GM06990 (cell line): ENCODE data around the gene KLHL42.

Experiments
- DNase-seq: peaks from one replicate; pipeline ENCODE4 v3.0.0-alpha.2; 2011; ENCODE audit not compliant: insufficient read length; ENCODE audit errors: extremely low read depth
- H3K27me3 ChIP-seq: replicated peaks from 2 replicates; pipeline ENCODE4 v1.6.0; 2011; ENCODE audit warnings: low read length; ENCODE audit not compliant: control insufficient read depth, insufficient read depth
- H3K36me3 ChIP-seq: 2 replicates; pipeline ENCODE4 v1.5.1; 2011; ENCODE audit warnings: low read length; ENCODE audit not compliant: control insufficient read depth, insufficient read depth
- H3K4me3 ChIP-seq: replicated peaks from 2 replicates; pipeline ENCODE4 v1.5.1; 2011; ENCODE audit warnings: low read depth, mild to moderate bottlenecking, control low read depth, low read length
- TF ChIP-seq, protein P1 (sequence below): IDR thresholded peaks from 2 replicates; pipeline ENCODE4 v1.5.1; 2011; ENCODE audit warnings: low read length, control low read depth, mild to moderate bottlenecking, inconsistent platforms; ENCODE audit not compliant: insufficient read depth, poor library complexity, severe bottlenecking

The KLHL42 gene

DNA sequence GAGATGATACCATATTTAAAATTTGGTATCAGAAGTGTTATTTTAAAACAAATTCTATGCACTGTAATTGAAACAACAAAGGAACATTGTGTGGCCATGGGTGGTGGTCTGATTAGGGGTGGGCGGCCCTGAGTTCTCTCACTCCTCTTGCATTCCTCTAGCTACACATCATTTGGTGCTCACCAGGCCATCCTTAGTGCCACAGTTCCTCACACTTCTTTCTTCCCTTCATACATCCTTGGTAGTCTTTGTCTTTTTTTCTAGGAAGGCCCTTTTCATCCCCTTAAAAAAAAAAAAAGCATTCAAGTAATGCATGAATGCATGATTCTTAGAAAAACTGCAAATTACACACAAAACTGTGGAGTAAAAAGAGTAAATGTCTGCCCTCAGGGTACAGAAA, 2.4 kb downstream of the KLHL42 start:
- Histone ChIP-seq H3K36me3 (no peaks in the 10 kb centered on the region; the same call in none of the 2 replicates), H3K27me3 (no peaks in the 10 kb centered on the region), H3K4me3 (no peak overlapping the region)
- DNase-seq: no peak
- TF ChIP-seq, protein P1, sequence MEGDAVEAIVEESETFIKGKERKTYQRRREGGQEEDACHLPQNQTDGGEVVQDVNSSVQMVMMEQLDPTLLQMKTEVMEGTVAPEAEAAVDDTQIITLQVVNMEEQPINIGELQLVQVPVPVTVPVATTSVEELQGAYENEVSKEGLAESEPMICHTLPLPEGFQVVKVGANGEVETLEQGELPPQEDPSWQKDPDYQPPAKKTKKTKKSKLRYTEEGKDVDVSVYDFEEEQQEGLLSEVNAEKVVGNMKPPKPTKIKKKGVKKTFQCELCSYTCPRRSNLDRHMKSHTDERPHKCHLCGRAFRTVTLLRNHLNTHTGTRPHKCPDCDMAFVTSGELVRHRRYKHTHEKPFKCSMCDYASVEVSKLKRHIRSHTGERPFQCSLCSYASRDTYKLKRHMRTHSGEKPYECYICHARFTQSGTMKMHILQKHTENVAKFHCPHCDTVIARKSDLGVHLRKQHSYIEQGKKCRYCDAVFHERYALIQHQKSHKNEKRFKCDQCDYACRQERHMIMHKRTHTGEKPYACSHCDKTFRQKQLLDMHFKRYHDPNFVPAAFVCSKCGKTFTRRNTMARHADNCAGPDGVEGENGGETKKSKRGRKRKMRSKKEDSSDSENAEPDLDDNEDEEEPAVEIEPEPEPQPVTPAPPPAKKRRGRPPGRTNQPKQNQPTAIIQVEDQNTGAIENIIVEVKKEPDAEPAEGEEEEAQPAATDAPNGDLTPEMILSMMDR: no peak

- no peaks in the 10 kb centered on the region; the same call in none of the 2 replicates for H3K36me3 ChIP-seq
- H3K27me3 ChIP-seq: no peaks in the 10 kb centered on the region
- TF ChIP-seq, protein P1: no peak
- no peak overlapping the region for H3K4me3 ChIP-seq
- DNase-seq: peak; percentile 18
These were observed 6.0 kb downstream of the KLHL42 start for GRCh38 chr12:27785882-27786570.

DNA sequence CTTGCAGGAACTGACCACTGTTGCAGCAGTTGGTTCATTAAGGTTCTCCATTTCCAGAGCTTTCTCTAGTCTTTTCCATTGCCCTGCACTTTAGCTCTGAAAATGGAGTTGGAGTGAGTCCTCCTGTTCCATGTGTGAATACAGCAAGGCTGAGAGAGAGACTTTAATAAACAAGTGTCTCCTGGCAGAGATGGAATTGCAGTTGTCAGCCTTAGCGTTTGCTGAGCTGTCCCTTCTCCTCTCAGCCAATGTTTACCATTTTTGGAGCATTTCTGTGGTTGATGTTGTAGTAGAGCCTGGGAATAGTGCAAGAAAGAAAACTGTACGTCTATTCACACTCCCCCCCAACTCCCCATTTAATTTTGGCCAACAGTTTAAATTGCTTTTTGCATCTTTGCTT, 7.5 kb downstream of the KLHL42 start:
- TF ChIP-seq, protein P1: no peak
- Histone ChIP-seq H3K27me3 (no peaks in the 10 kb centered on the region), H3K4me3 (no peak overlapping the region), H3K36me3 (no peaks in the 10 kb centered on the region; the same call in none of the 2 replicates)
- no peak for DNase-seq

GRCh38 chr12:27790179-27790578, 10.1 kb downstream of the KLHL42 start:
- Histone ChIP-seq H3K4me3 (no peak overlapping the region), H3K27me3 (no peaks in the 10 kb centered on the region), H3K36me3 (peaks cover 4% of the 10 kb centered on the region)
- no peak for DNase-seq
- TF ChIP-seq, protein P1: no peak

DNA sequence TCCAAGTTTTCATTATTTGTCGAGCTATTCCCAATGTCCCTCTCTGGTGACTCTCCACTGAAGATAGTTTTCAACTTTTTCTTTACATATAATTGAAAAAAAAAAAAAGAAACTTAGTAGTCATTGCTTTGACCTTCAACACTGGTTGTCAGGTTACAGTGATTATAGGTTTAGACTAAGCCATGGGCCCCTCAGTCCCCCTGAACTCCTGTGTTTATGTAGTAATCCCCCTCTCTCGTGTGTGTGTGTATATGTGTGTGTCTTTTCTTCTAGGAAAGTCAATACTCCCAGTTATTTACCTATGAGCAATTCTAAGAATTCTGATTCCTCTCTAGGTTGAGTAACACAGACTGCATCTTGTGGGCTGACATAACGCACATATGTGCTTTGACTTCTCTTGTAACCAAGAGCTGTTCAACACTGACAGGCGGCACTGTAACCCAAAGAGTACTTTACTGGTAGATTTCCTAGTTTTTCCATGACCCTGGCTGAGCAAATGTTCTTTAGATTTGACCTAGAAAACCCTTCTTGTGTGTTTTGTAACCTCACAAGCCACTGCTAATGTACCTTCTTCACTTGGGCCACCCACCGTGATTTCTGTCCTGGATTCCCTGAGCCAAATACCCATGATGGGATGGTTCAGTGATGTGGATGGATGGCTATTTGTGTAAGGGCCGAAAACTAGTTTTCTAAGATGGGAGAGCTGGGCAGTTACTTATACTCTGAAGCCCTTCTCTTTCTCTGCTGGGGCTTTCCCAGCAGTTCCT, 15.0 kb downstream of the KLHL42 start:
- DNase-seq: no peak
- Histone ChIP-seq H3K4me3 (no peak overlapping the region), H3K36me3 (peaks cover 11% of the 10 kb centered on the region), H3K27me3 (no peaks in the 10 kb centered on the region)
- TF ChIP-seq, protein P1: no peak
